Stomach (tissue), 4 donors: ENCODE results near the gene C9orf153.

Source experiments
- CTCF ChIP-seq, 7 experiments: fragments of 450-650 bp in 4 of 7; fragments of 200-600 bp in 3 of 7; sonication (generic) in 3 of 7; IDR thresholded peaks; one replicate each; pipeline ENCODE4 v1.5.1; 2016 to 2019; ENCODE audit warnings: antibody characterized with exemption in 7 of 7, control low read depth in 2 of 7, mild to moderate bottlenecking in 1 of 7
- POLR2A ChIP-seq, 4 donors: fragments of 450-650 bp; IDR thresholded peaks; one replicate each; pipeline ENCODE4 v1.6.1; 2016; ENCODE audit warnings: antibody characterized with exemption in 4 of 4, control low read depth in 2 of 4, mild to moderate bottlenecking in 1 of 4, moderate library complexity in 1 of 4

DNA sequence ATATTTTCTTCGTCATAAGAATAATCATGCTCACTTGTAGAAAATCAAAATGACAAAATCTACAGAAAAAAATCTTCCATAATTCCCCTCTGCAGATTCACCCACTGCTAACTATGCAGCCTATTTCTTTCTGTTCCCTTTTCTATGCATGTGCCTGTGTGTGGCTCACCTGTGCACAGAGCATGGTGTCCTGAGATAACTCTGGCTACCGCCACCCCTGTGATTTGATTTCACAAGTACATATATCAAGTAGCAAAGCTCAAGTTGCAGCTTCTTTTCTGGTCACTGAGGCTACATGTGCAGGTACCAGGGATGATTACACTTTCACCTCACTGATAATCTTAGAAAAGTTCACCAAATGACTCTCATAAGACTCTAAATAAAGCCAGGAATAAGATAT is 41.2 kb upstream of the C9orf153 start:
- TF ChIP-seq CTCF (IDR thresholded peaks at IDR 0.05) (no peak), POLR2A (IDR thresholded peaks at IDR 0.05) (no peak)
